Endometrial microvascular endothelial cells (primary cell): ENCODE results near the gene ADGRV1. TPM values are rescaled to one million over a fixed set of nuclear protein-coding genes. Genes with fewer than 3 reads are reported as not detected.
"Not testable (repeated sequence)": the region's sequence is repeated elsewhere in the genome, so short reads cannot be mapped to it uniquely, and the experiment has no call there.

ENCODE experiments used
- in situ Hi-C: cut with HindIII; loops from 2 replicates; pipeline ENCODE4 v1.10.0; 2017; ENCODE audit warnings: low sequenced_read_pairs, low pct_unique_long_range_greater_than_20kb; ENCODE audit errors: inconsistent ontology term
- total RNA-seq: library from RNA; depleted of rRNA; stranded (reverse); fragments of >200 nt; gene quantifications from one replicate; pipeline ENCODE4 v1.2.3, GENCODE V29; 2015; ENCODE audit errors: inconsistent ontology term

ADGRV1 gene
- total RNA-seq, 1 donor from 2014 or later, result not detected

DNA sequence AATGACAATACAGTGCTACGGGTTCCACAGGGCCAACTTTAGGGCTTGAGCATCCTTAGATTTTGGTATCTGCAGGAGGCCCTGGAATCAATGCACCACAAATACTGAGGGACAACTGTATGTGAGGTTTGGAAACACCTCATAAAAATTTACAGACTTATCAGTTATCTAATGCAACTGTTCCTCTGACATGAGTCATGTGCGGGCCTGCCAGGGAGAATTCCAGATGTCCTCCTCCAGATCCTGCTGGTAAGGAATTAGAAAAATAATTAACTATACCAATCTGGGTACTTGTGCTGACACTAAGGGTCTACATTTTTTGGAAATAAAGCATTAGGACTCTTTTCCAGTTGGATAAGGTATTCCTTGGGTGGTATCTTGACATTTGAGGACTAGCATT lies 491.2 kb downstream of the ADGRV1 start:
- in situ Hi-C loops, result no loop called here

DNA sequence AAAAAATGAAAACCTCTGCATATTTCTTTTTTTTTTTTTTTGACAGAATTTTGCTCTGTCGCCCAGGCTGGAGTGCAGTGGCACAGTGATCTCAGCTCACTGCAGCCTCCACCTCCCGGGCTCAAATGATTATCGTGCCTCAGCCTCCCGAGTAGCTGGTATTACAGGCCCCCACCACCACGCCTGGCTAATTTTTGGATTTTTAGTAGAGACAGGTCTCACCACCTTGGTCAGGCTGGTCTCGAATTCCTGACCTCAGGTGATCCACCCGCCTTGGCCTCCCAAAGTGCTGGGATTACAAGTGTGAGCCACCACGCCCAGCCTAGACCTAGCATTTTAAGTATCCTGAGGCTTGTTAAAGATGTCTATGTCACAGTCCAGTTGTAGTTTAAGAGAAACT lies 493.8 kb downstream of the ADGRV1 start:
- in situ Hi-C loops, result not testable (repeated sequence)

DNA sequence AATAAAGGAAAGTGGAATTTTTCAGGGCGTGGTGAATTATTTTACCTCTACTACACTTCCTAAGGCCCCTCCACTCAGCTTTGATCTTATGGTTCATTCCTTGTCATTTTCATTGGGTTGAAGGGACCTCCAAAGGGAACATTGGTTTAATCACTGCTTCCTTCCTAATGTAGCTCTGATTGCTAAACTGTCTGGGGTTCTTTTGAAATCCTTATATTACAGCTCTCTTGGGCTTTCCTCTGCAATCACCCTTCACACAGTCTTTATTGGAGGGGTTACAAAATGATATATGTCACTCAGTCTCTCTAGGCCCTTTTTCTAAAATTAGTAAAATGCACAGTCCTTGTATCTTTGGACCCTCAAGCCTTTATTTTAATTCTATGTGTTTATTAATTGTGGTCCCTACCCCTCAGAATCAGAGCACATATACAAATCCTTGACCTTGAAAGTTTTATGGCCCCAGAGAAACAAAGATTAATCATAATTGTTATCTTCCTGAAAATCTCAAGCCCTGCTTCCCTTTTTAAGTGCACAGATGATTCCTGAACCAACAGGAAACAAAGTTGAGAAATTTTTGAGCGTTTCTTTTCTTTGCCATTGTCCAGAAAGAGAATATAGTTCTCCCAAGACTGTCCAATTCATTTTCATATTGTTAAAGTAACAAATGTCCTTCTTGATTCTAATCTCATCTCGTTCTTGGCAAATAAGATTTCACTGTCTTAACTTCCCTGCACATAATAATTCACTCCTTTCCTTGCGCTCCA lies 494.6 kb downstream of the ADGRV1 start:
- in situ Hi-C loops, result no loop called here

DNA sequence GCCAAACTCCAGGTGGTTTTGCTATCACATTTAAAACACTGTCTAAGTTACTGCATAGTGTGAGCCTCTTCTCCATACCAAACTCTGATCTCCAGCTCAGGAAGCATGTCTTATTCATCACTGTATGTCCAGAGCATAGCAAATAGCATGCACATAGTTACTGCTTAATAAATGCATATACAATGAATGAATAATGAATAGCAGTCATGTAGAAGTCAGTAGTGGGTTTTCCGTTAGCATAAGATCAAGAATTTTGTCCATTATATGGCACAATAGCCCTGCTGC lies 495.1 kb downstream of the ADGRV1 start:
- in situ Hi-C loops, result no loop called here

DNA sequence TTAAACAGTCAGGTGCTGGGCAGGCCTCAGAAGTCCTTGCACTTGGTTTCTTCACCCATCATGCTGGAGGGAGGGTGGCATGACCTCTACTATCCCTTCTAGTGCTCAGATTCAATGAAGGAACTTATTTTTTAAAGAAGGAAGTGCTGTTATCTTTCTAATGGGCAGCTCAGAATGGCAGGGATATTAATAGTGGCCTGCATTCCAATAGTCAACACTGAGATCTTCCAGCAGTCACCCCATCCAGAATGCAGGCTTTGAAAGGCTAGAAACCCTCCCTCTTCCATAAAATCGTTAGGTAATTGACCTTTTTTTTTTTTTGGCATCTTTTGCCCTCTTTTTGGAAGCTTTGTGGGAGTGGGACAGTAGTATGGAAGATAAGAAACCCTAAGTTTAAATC lies 499.6 kb downstream of the ADGRV1 start:
- in situ Hi-C loops, result no loop called here

DNA sequence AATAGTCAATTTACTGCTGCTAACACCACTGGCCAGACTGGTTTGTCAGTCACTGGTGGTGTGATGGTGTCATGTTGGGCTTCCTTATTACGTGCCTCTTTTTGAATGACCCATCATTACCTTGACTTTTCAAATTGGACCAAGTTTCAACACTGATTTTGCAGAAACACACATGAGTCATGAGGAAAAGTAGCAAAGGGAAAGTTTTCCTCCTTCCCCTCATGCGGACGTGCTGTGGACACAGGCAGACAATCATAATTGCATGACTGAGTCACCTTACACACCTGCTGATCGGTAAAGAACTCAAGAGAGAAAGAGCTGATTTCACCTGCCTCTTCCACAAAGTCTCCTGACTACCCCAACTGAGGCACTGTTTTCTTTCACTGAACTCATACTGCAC lies 500.0 kb downstream of the ADGRV1 start:
- in situ Hi-C loops, result no loop called here

DNA sequence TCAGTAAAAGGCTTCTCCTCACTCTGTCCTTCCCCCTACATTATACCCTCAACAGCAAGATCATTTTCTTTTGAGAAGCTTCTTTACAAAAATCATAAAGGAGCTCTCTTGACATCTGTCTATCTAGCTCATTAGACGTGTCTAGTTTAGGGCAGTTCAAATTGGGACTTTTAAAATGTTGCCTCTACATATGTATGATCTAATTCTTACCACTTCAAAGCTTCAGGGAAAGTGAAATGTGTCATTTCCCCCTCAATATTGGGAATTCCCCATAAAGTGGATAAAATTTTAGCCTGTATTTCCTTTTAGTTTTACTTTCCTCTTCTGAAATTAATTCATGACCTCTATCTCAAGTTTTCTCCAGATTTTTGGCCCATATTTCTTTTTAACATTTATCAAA lies 500.8 kb downstream of the ADGRV1 start:
- in situ Hi-C loops, result no loop called here

DNA sequence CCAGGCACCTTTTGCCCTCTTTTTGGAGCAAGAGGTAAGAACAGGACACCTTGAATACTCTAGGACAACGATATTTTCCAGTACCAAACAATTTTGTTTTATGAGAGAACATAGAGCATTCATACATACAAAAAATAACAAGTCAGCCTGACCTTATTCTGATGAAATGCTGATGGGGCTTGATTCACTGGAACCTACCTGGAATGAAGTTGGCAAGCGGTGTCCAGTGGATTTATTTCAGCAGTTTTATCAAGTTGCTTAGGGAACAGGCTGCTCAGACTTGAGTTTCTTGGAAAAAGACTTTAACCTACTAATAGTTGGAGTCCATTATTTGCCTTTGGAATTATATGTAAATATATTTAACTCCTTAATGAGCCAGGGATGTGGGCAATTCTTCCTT lies 502.5 kb downstream of the ADGRV1 start:
- in situ Hi-C loops, result no loop called here

DNA sequence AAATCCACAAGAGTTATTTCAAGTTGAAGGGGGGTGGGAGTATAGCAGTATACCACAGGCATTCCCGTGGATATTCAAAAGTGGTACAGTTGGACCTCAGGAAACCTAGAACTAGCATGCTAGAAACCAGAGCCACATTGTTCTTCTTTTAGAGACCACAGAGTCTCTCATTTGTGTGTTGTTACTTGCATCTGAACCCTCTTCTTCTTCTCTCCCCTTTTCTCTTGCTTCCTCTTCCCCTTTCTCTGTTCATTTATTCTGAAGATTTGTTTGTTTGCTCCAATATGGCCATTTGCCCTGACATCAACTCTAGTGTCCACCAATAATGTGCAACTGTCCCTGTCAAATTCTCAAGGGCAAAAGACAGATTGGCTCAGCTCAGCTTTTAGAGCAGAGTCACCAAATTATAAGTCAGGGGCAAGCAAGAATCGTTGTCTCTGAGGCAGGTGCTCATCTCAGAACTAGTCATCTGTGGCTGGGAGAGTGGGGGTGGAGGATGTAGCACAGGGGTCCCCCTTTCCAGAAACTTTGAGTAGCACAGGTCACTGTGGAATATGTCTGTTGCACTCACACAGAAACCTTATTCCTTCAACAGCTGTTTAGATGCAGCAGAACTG lies 503.5 kb downstream of the ADGRV1 start:
- in situ Hi-C loops, result no loop called here

DNA sequence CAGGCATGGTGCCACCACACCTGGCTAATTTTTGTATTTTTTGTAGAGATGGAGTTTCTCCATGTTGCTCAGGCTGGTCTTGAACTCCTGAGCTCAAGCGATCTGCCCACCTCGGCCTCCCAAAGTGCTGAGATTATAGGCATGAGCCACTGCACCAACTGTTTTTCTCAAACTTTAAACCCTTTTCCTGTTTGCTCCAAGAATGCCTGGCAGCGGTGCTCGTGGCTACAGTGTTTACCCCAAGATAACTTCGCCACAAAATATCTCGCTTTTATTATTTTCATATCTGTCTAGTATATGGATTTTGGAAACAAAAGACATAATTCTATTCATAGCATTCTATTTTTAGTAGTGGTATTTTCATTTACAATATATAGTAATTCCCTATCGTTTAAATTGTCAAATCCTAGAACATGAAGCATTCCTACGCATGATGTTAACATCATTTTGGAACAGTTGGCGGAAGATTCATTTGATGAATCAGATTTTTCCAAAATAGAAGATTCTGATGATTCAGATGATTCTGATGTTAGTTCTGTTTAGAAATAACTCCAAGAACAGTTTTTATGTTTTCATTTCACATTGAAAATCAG lies 504.6 kb downstream of the ADGRV1 start:
- in situ Hi-C loops, result not testable (repeated sequence)

DNA sequence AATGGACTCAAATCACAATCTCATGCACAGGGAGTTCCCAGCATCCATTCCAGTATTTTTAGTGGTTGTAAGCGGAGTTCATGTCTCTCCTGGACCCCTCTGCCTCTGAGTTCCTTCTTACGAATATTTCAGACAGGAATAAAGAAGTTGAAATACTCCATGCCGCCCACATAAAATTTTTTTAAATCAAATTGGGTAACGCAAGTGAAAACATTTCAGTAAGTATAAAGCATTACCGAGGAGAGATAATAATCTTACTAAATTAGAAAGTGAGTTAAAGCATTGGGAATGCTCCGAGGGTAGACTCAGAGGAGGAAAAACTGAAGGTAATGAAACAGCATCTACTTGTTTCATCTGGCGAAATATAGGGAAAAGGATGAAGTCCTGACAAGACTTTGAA lies 506.9 kb downstream of the ADGRV1 start:
- in situ Hi-C loops, result no loop called here

DNA sequence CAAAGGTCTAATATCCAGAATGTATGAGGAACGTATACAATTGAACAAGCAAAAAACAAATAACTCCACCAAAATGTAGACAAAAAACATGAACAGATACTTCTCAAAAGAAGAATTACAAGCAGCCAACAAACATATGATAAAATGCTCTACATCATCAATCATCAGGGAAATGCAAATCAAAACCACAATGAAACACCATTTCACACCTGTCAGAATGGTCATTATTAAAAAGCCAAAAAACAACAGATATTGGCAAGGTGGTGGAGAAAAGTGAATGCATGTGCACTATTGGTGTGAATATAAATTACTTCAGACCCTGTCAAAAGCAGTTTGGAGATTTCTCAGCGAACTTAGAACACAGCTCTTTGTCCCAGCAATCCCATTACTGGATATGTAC lies 510.8 kb downstream of the ADGRV1 start:
- in situ Hi-C loops, result no loop called here

DNA sequence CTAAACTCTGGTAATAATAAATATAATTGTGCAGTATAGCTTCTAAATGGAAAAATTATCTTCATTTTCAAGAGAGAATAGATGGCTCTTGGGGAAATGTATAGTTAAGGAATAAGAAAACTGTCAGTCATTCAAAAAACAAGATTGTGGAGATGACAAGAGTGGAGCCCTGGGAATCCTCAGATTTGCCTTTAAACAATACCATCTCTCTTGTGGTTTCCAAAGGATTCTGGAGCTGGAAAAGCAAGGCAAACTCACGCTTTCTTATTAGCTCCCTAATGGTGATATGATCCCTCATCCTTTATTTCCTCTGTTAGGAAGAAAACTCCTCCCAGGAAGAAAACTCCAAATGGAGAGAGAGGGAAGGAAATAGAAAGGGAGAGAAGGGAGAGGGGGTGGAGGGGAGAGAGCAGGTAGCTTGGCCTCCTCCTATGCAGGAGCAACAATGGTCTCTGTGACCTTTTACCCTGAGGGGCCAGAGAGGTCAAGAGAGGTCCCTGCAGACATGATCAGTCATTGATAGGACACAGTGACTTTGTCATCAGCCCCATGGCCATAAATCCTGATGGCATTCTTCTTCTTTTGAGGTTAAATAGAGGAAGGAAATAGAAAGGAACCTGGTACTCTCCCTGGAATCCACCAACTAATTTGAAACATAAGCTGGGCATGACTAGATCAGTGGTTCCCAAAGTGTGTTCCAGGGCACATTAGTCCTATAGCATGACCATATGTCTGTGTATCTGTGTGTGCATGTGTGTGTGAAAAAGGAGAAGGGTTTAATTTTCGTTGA lies 512.4 kb downstream of the ADGRV1 start:
- in situ Hi-C loops, result no loop called here

DNA sequence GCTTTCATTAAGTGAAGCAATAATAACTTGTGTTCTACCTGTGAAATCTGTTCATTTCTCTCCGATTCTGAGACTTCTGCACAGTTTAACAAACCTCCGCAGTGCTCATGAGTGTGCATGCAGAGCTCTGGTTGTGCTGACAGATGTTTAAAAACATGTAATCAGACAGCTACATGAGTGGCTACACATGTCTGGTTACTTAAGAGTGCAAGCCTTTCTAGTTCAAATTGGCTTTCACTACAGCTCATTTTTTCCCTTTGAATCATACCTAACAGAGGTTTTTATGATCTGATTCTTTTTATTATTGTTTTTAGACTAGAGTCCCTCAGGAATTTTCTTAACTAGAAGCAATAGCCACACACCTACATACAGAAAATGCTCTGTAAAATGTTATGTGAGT lies 514.3 kb downstream of the ADGRV1 start:
- in situ Hi-C loops, result no loop called here

DNA sequence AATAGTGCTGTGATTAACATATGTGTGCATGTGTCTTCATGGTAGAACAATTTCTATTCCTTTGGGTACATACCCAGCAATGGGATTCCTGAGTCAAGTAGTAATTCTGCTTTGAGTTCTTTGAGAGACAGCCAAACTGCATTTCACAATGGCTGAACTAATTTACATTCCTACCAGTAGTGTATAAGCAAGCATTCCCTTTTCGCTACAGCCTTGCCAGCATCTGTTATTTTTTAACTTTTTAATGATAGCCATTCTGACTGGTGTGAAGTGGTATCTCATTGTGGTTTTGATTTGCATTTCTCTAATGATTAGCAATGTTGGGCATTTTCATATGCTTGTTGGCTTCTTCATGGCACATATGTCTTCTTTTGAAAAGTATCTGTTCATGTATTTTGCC lies 516.0 kb downstream of the ADGRV1 start:
- in situ Hi-C loops, result no loop called here

DNA sequence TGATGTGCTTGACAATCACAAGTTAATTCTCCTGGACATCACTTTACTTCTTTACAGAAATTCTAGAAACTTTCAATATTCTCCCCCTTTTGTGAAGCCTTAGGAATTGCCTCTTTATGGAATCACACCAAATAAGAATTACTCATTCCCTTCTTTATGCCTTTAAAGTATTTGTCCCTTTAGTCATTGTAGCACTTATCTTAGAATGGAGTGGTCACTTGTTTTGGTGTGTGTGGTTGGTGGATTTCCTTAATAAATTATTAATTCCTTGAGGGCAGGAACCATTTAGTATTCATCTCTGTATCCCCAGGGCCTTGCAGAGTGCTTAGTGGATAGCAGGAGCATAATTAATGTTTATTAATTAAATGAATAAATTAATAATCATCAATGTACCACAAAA lies 517.5 kb downstream of the ADGRV1 start:
- in situ Hi-C loops, result no loop called here

DNA sequence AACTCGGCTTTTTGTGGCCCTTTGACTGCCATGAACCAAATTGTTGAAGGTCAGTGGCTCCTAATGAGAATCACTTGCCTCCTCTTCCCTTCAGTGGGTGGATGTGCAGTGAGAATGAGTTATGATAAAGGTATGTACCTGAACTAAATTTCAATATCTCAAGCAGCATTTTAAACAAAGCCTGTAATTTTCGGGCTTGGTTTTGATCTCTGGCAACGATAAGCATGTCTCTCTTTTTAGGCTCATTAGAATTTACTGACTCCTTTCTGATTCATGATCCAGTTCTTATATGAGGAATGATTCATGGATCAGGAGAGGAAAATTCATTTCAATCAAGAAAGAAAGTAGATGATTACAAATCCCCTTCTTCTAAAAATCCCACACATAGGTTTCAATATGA lies 519.0 kb downstream of the ADGRV1 start:
- in situ Hi-C loops, result no loop called here

DNA sequence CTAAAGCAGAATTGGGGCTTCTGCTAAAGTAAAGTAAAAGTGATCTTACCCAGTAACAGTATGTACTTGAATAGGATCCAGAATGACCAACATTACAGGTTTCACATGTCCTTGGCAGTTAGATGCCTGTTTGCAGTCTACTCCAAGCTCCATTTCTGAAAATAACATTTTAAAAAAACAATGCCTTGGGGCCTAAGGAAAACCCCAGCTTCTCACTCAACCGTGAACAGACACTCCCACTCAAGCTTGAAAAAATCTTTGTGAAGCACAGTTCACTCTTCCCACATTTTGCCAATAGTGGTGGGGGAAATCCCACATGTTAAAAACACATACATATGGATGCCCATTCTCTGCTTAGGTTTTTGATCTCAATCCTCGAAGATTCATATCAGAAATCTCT lies 520.4 kb downstream of the ADGRV1 start:
- in situ Hi-C loops, result no loop called here

DNA sequence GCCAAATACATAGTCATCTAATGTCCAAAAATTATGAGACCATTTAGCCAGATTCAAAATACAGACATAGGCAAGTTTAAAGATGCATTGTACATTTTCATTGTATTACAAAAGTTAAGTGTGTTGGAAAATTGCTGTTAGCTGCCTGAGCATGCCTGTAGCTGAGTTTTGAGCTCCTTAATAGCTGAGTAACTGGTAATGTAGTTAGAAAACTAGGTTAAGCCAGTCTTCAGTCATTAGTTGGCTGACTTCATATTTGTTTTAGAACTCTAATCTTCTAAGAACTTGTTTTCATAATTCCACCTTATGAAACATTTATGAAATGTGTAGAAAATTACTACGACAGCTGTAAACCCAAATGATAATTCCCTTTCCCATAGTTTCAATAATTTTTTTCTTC lies 531.2 kb downstream of the ADGRV1 start:
- in situ Hi-C loops, result no loop called here

DNA sequence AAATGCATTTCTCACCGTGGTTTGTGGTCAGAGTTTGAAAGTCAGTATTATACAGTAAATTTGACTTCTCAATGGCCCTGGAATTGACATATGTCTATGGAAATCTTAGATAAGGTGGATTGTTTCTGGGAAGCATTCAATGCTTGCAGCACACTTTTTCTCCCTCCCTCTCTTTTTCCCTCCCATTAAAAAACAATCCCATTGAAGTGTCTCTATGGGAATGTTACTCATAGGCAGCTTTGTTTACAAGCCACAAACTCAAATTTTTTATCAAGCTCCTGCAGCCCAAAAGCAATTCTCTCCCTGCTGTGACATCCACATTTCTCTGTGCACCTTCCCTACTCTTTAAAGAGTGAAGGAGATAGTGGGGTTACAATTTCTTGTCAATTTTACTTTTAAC lies 532.4 kb downstream of the ADGRV1 start:
- in situ Hi-C loops, result no loop called here
